Astrocyte of the spinal cord (primary cell): ENCODE measurements around the gene GOLGA6D.
A peak's percentile ranks its signal among the peaks of the same experiment; 100 is the strongest.
"Not testable (repeated sequence)": the region's sequence is repeated elsewhere in the genome, so short reads cannot be mapped to it uniquely, and the experiment has no call there.

Experiments
- DNase-seq: peaks from one replicate; pipeline ENCODE4 v3.0.0; 2011; ENCODE audit warnings: low read depth, low spot score
- H3K4me3 ChIP-seq: 2 replicates; pipeline ENCODE4 v1.5.1; 2011; ENCODE audit warnings: low read depth, mild to moderate bottlenecking, low read length, moderate library complexity
- in situ Hi-C: cut with HindIII; loops from 2 replicates; pipeline ENCODE4 v1.10.0; 2017; ENCODE audit warnings: low sequenced_read_pairs
- TF ChIP-seq, protein P1 (sequence below): IDR thresholded peaks from 2 replicates; pipeline ENCODE4 v1.5.1; 2012; ENCODE audit warnings: low read depth, mild to moderate bottlenecking, low read length, inconsistent platforms

Gene GOLGA6D

DNA sequence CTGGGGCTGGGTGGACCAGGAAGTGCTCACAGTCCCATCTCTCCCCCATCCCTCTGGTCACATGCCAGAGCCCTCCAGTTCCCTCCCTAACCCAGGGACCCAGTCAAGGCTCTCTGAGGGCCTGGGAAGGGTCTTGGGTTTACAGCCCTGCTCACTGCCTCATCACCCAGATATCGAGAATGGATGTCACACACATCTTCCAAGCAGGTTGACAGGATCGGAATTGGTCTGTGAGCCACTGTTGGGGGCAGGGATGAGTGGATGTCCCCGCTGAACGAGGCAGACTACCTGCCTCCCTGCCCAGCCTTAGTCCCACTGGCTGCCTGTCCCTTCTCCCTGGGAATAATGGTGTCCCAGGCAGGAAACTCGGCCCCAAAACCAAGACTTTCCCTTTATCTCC is 44.5 kb upstream of the GOLGA6D start:
- in situ Hi-C loops, result no loop called here
- TF ChIP-seq, protein P1, sequence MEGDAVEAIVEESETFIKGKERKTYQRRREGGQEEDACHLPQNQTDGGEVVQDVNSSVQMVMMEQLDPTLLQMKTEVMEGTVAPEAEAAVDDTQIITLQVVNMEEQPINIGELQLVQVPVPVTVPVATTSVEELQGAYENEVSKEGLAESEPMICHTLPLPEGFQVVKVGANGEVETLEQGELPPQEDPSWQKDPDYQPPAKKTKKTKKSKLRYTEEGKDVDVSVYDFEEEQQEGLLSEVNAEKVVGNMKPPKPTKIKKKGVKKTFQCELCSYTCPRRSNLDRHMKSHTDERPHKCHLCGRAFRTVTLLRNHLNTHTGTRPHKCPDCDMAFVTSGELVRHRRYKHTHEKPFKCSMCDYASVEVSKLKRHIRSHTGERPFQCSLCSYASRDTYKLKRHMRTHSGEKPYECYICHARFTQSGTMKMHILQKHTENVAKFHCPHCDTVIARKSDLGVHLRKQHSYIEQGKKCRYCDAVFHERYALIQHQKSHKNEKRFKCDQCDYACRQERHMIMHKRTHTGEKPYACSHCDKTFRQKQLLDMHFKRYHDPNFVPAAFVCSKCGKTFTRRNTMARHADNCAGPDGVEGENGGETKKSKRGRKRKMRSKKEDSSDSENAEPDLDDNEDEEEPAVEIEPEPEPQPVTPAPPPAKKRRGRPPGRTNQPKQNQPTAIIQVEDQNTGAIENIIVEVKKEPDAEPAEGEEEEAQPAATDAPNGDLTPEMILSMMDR, result no peak
- DNase-seq, result no peak
- no peak overlapping the region for H3K4me3 ChIP-seq

- DNase-seq, H3K4me3 ChIP-seq, in situ Hi-C loops: not testable (repeated sequence)
Observed at GRCh38 chr15:75245741-75246140, 36.9 kb upstream of the GOLGA6D start.

DNA sequence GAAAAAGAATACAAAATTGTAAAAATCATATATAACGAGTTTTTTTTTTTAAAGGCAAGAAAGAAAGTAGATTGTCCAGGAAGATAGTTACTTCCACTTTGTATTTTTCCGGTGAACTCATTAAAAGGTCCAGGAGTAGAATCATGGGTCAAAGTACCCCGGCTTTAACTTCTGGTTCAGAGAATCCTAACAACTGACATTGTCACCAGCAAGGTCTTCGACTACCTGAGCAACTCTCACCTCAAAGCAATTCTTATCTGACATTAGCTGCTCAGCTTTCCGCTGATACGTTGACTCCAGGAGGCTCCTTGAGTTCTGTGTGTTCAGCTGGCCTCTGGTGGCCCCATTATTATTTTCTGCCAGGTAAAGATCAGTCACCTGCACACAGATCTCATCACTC is 33.6 kb upstream of the GOLGA6D start:
- H3K4me3 ChIP-seq, DNase-seq, in situ Hi-C loops: not testable (repeated sequence)

GRCh38 chr15:75249726-75250125 is 32.9 kb upstream of the GOLGA6D start:
- TF ChIP-seq, protein P1, result no peak
- in situ Hi-C loops, result no loop called here
- DNase-seq, result no peak
- no peak overlapping the region for H3K4me3 ChIP-seq

DNA sequence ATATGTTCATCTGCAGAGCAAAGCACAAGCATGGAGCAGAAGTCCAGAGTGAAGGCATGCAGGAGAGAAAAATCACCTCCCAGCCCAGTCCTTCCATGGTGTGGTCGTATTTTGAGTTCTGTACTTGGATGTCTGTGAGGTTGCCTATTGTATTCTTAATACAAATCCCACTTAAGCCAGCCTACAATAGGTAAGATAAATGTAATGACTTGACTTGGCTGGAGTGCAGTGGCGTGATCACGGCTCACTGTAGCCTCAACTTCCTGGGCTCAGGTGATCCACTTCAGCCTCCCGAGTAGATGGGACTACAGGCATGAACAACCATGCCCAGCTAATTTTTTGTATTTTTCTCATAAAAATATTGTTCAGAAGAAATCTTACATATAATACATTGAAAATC is 31.3 kb upstream of the GOLGA6D start:
- DNase-seq, H3K4me3 ChIP-seq, in situ Hi-C loops: not testable (repeated sequence)

- TF ChIP-seq, protein P1, result peak; percentile 19
- H3K4me3 ChIP-seq, in situ Hi-C loops, DNase-seq: not testable (repeated sequence)
Observed at GRCh38 chr15:75252285-75252684, 30.4 kb upstream of the GOLGA6D start.

DNA sequence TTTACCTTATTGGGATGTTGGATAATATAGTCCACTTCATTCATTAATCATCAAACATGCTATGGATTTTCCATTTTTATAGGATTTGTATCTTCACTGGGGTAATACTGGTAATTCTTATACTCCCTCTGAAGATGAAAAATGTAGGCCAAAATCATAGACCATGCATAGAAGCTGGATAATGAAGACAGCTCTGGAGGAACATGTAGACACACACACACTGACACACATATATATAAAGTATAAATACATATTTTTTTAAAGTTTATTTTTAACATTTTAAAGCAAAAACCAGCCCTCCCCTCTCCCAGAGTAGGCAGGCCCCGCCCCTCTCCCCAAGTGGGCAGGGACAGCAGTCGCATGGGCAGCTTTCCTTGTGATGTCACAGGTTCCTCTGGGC is 24.6 kb upstream of the GOLGA6D start, which contains the start of gene GOLGA6C:
Gene GOLGA6C (plus strand): TSS at position 301 of the 400 bp plus-strand sequence. CDS start 265 bp downstream, outside the sequence.
- H3K4me3 ChIP-seq, DNase-seq, in situ Hi-C loops: not testable (repeated sequence)

DNA sequence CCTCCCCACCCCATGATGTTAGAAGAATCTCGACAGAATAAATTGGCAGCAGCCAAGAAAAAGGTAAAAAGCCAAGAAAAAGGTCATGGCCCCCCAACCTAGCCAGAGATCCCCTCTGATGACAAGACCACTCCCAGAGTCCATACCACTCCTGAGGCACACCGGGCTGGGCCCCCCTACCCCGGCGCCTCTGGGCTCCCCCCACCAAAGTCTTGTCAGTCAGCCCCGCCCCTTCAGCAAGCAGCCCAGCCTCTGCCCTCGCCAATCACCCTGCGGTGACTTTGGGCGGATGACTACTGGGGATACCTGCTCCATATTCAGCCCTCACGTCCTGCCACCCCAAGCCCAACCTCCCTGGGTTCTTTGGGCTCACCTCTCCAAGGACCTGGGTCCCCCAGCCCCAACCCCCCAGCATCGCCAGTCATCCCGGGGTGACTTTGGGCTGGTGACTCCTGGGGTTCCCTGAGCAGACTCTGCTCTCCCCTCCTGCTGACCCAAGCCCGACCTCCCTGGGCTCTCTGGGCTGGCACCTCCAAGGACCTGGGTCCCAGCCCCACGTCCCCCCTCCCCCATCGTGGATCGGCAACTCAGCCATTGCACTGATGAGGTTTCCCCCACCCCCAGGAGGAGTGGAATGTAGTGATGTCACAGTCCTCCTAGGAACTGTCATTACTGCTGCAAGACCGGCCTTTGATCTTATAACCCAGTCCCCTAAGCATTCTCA is 23.9 kb upstream of the GOLGA6D start:
- DNase-seq, H3K4me3 ChIP-seq, in situ Hi-C loops: not testable (repeated sequence)

DNA sequence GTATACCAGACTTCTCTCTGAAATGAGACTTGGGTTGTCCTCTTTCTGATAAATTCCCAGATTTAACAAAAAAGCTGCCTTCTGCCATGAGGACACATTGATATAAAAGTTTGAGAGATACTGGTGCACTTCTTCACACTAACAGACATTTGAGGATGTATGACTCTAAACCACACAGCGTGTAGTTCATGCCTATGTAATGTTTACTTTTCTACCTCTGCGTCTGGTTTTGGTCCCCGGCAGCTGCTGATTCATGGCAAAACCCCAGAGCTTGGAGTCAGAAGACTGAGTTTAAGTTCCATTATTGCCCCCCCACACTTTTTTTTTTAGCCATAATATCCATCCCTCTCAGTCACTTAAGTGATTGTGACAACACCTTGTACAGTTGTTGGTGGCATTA is 22.8 kb upstream of the GOLGA6D start:
- DNase-seq, in situ Hi-C loops, H3K4me3 ChIP-seq: not testable (repeated sequence)

DNA sequence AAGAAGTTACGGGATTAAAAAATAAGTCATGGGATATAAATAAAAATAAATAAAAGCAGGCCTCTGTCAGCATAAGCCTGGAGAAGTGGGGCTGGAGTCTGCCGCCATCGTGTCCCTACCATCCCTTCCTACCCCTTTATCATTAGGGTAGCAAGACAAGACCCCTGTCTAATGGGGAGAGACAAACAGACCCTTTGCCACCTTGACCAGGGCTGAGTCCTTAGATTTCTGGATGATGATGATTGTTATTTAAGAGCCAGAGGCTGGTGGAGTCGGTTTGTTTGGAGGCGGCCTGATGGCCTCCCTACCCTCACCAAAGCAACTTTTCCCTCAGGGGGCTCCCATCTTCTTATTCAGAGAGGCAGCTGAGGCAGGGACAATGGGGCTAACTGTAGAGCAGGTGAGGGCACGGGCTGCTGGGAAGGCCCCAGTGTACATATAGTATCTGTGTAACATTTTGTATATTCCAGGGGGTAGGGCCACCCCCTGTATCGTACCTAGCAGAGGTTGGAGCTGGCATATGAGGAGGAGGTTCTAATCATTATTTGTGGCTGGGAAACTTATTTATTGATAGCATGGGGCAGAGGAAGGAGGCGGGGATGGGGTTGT is 8.8 kb upstream of the GOLGA6D start:
- in situ Hi-C loops, H3K4me3 ChIP-seq, DNase-seq: not testable (repeated sequence)
